Gastrocnemius medialis (tissue), 4 donors: Measurements from ENCODE around the gene PPIA.
"Not testable (repeated sequence)": the region's sequence is repeated elsewhere in the genome, so short reads cannot be mapped to it uniquely, and the experiment has no call there.

ENCODE experiments used
- POLR2A ChIP-seq, 2 donors: fragments of 450-650 bp; IDR thresholded peaks; one replicate each; pipeline ENCODE4 v1.6.1; 2017; ENCODE audit warnings: antibody characterized with exemption in 2 of 2, mild to moderate bottlenecking in 2 of 2, moderate library complexity in 2 of 2
- TF ChIP-seq, protein P1 (sequence below), 5 experiments: fragments of 450-650 bp in 3 of 5; fragments of 200-600 bp in 2 of 5; sonication (generic) in 2 of 5; IDR thresholded peaks in 4 of 5; conservative IDR thresholded peaks in 1 of 5; 1 replicate in 4 of 5; 2 replicates in 1 of 5; pipeline ENCODE4 v1.5.1; 2016 to 2019; ENCODE audit warnings: antibody characterized with exemption in 5 of 5, mild to moderate bottlenecking in 3 of 5, moderate library complexity in 3 of 5

DNA sequence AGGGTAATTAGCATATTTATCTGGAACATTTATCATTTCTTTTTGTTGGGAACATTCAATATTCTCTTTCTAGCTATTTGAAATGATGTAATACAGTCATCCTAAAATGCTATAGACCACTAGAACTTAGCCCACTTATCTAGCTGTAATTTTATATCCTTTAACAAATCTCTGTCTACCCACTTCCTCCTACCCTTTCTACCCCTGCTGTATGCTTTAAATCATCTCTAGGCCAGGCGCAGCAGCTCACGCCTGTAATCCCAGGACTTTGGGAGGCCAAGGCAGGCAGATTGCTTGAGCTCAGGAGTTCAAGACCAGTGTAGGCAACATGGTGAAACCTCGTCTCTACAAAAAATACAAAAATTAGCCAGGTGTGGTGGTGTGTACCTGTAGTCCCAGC, 22.0 kb upstream of the PPIA start:
- TF ChIP-seq, protein P1, sequence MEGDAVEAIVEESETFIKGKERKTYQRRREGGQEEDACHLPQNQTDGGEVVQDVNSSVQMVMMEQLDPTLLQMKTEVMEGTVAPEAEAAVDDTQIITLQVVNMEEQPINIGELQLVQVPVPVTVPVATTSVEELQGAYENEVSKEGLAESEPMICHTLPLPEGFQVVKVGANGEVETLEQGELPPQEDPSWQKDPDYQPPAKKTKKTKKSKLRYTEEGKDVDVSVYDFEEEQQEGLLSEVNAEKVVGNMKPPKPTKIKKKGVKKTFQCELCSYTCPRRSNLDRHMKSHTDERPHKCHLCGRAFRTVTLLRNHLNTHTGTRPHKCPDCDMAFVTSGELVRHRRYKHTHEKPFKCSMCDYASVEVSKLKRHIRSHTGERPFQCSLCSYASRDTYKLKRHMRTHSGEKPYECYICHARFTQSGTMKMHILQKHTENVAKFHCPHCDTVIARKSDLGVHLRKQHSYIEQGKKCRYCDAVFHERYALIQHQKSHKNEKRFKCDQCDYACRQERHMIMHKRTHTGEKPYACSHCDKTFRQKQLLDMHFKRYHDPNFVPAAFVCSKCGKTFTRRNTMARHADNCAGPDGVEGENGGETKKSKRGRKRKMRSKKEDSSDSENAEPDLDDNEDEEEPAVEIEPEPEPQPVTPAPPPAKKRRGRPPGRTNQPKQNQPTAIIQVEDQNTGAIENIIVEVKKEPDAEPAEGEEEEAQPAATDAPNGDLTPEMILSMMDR (IDR thresholded peaks at IDR 0.05 in 4 of 5, conservative IDR thresholded peaks at IDR 0.05 in 1 of 5) = not testable (repeated sequence)
- not testable (repeated sequence) for TF ChIP-seq POLR2A (IDR thresholded peaks at IDR 0.05)
